NT2/D1 (cell line): ENCODE measurements around the gene KDR.

ENCODE experiments used
- DNase-seq: peaks from one replicate; pipeline ENCODE4 v3.0.0-alpha.2; 2011; ENCODE audit warnings: low read depth, low spot score
- H3K27me3 ChIP-seq: 2 replicates; pipeline ENCODE4 v1.6.0; 2011; ENCODE audit warnings: mild to moderate bottlenecking; ENCODE audit not compliant: insufficient read length, insufficient read depth
- H3K36me3 ChIP-seq: 2 replicates; pipeline ENCODE4 v1.6.1; 2011; ENCODE audit warnings: mild to moderate bottlenecking, low read length, mixed read lengths; ENCODE audit not compliant: insufficient read depth, insufficient read length
- H3K4me1 ChIP-seq: 2 replicates; pipeline ENCODE4 v1.5.1; 2011; ENCODE audit not compliant: insufficient read depth, insufficient read length
- H3K4me3 ChIP-seq: 2 replicates; pipeline ENCODE4 v1.5.1; 2011; ENCODE audit warnings: low read depth; ENCODE audit not compliant: insufficient read length
- H3K9ac ChIP-seq: 2 replicates; pipeline ENCODE4 v1.6.0; 2011; ENCODE audit warnings: low read depth; ENCODE audit not compliant: insufficient read length
- H3K9me3 ChIP-seq: 2 replicates; pipeline ENCODE4 v1.5.1; 2011; ENCODE audit warnings: mild to moderate bottlenecking, low read length; ENCODE audit not compliant: insufficient read depth
- SUZ12 ChIP-seq: IDR thresholded peaks from 2 replicates; pipeline ENCODE4 v1.6.1; 2011; ENCODE audit not compliant: insufficient read length, insufficient read depth; ENCODE audit errors: extremely low read depth
- YY1 ChIP-seq: IDR thresholded peaks from 2 replicates; pipeline ENCODE4 v1.6.1; 2011; ENCODE audit not compliant: insufficient read length, insufficient read depth
- ZNF274 ChIP-seq: IDR thresholded peaks from 2 replicates; pipeline ENCODE4 v1.6.1; 2011; ENCODE audit warnings: mild to moderate bottlenecking, low read depth, low read length

Gene KDR

GRCh38 chr4:55035892-55036291 lies 89.5 kb downstream of the KDR start:
- no peak for DNase-seq
- no peak overlapping the region for H3K4me3 ChIP-seq
- no peaks in the 10 kb centered on the region for H3K27me3 ChIP-seq
- TF ChIP-seq ZNF274 (no peak), SUZ12 (no peak), YY1 (no peak)
- no peaks in the 10 kb centered on the region for H3K36me3 ChIP-seq
- peaks cover 6% of the 10 kb centered on the region for H3K9me3 ChIP-seq
- peaks cover 2% of the 10 kb centered on the region for H3K4me1 ChIP-seq
- H3K9ac ChIP-seq, result no peak overlapping the region

GRCh38 chr4:55033296-55033695 lies 92.1 kb downstream of the KDR start:
- DNase-seq, result no peak
- Histone ChIP-seq H3K9me3 (no peaks in the 10 kb centered on the region), H3K4me3 (no peak overlapping the region), H3K4me1 (peaks cover 2% of the 10 kb centered on the region), H3K9ac (no peak overlapping the region), H3K27me3 (no peaks in the 10 kb centered on the region), H3K36me3 (no peaks in the 10 kb centered on the region)
- TF ChIP-seq SUZ12 (no peak), YY1 (no peak), ZNF274 (no peak)

GRCh38 chr4:55032788-55033187 lies 92.6 kb downstream of the KDR start:
- Histone ChIP-seq H3K9me3 (no peaks in the 10 kb centered on the region), H3K36me3 (no peaks in the 10 kb centered on the region), H3K4me3 (no peak overlapping the region), H3K4me1 (peaks cover 2% of the 10 kb centered on the region), H3K27me3 (no peaks in the 10 kb centered on the region), H3K9ac (no peak overlapping the region)
- TF ChIP-seq YY1 (no peak), ZNF274 (no peak), SUZ12 (no peak)
- no peak for DNase-seq

GRCh38 chr4:55032179-55032578 lies 93.2 kb downstream of the KDR start:
- DNase-seq, result no peak
- no peak for TF ChIP-seq ZNF274
- TF ChIP-seq SUZ12, result no peak
- no peak for TF ChIP-seq YY1
- Histone ChIP-seq H3K36me3 (no peaks in the 10 kb centered on the region), H3K27me3 (no peaks in the 10 kb centered on the region), H3K4me3 (no peak overlapping the region), H3K9me3 (no peaks in the 10 kb centered on the region), H3K4me1 (peaks cover 2% of the 10 kb centered on the region), H3K9ac (no peak overlapping the region)

- Histone ChIP-seq H3K4me3 (no peak overlapping the region), H3K4me1 (peaks cover 2% of the 10 kb centered on the region), H3K9me3 (no peaks in the 10 kb centered on the region), H3K36me3 (no peaks in the 10 kb centered on the region), H3K9ac (no peak overlapping the region), H3K27me3 (no peaks in the 10 kb centered on the region)
- TF ChIP-seq YY1, result no peak
- TF ChIP-seq SUZ12, result no peak
- no peak for TF ChIP-seq ZNF274
- no peak for DNase-seq
These were observed 94.2 kb downstream of the KDR start for GRCh38 chr4:55031158-55031557.

- no peaks in the 10 kb centered on the region for H3K27me3 ChIP-seq
- H3K9me3 ChIP-seq, result no peaks in the 10 kb centered on the region
- DNase-seq, result no peak
- no peak overlapping the region for H3K4me3 ChIP-seq
- no peaks in the 10 kb centered on the region for H3K36me3 ChIP-seq
- peaks cover 2% of the 10 kb centered on the region for H3K4me1 ChIP-seq
- no peak overlapping the region for H3K9ac ChIP-seq
- no peak for TF ChIP-seq SUZ12
- TF ChIP-seq YY1, result no peak
- no peak for TF ChIP-seq ZNF274
These were observed 94.8 kb downstream of the KDR start for GRCh38 chr4:55030589-55030988.

- H3K27me3 ChIP-seq, result no peaks in the 10 kb centered on the region
- no peaks in the 10 kb centered on the region for H3K36me3 ChIP-seq
- no peak for DNase-seq
- H3K9me3 ChIP-seq, result no peaks in the 10 kb centered on the region
- TF ChIP-seq ZNF274 (no peak), SUZ12 (no peak), YY1 (no peak)
- H3K9ac ChIP-seq, result no peak overlapping the region
- H3K4me1 ChIP-seq, result peaks cover 2% of the 10 kb centered on the region
- no peak overlapping the region for H3K4me3 ChIP-seq
These were observed 95.4 kb downstream of the KDR start for GRCh38 chr4:55029821-55030503.
